Activated CD4-positive, alpha-beta memory T cell treated with anti-CD3 and anti-CD28 coated beads for 36 hours (primary cell): ENCODE measurements around the gene PCA3. TPM values are rescaled to one million over a fixed set of nuclear protein-coding genes. Genes with fewer than 3 reads are reported as not detected.

Source experiments
- total RNA-seq, 2 experiments: library from RNA; stranded (reverse); gene quantifications; one replicate each; pipeline ENCODE4 v1.2.3, GENCODE V29; 2021

PCA3 gene
- total RNA-seq, 2 experiments from 2014 or later = not detected

Other genes with a start within 250 kb of the PCA3 start
- under 1 TPM; 0.24 to 0.43 TPM for gene PRUNE2, start 141.7 kb downstream of the PCA3 start, total RNA-seq